Fibroblast of lung (primary cell): ENCODE results near the gene FHOD3. TPM values are rescaled to one million over a fixed set of nuclear protein-coding genes. Genes with fewer than 3 reads are reported as not detected.
A peak's percentile ranks its signal among the peaks of the same experiment; 100 is the strongest.

Experiments
- DNase-seq, 2 donors: peaks; one replicate each; pipeline versions ENCODE4 v3.0.0 to v3.0.0-alpha.2; 2010; ENCODE audit warnings: low read depth in 2 of 2
- H2AFZ ChIP-seq: 2 replicates; pipeline ENCODE4 v1.5.1; 2012; ENCODE audit warnings: low read length, control low read depth, inconsistent platforms
- H3K27ac ChIP-seq: 2 replicates; pipeline ENCODE4 v1.5.1; 2011; ENCODE audit warnings: low read length, control low read depth; ENCODE audit not compliant: insufficient read depth
- H3K27me3 ChIP-seq: 2 replicates; pipeline ENCODE4 v1.5.1; 2011; ENCODE audit warnings: mild to moderate bottlenecking, low read length; ENCODE audit not compliant: control insufficient read depth, insufficient read depth
- H3K36me3 ChIP-seq: 2 replicates; pipeline ENCODE4 v1.5.1; 2011; ENCODE audit warnings: low read length; ENCODE audit not compliant: control insufficient read depth, insufficient read depth
- H3K4me1 ChIP-seq: 2 replicates; pipeline ENCODE4 v1.5.1; 2011; ENCODE audit warnings: low read length; ENCODE audit not compliant: control insufficient read depth, insufficient read depth; ENCODE audit errors: extremely low read depth
- H3K4me2 ChIP-seq: 2 replicates; pipeline ENCODE4 v1.5.1; 2011; ENCODE audit warnings: low read length, control low read depth; ENCODE audit not compliant: insufficient read depth; ENCODE audit errors: extremely low read depth
- H3K4me3 ChIP-seq, 4 experiments: fragments of 200-600 bp in 1 of 4; sonication (generic) in 1 of 4; replicated peaks in 1 of 4; 2 replicates each; pipeline ENCODE4 v1.5.1; 2011 to 2016; ENCODE audit warnings: low read length in 4 of 4, low read depth in 3 of 4, mild to moderate bottlenecking in 3 of 4, control low read depth in 2 of 4, inconsistent platforms in 1 of 4, mixed read lengths in 1 of 4; ENCODE audit not compliant: insufficient read depth in 1 of 4; ENCODE audit errors: control extremely low read depth in 1 of 4
- H3K79me2 ChIP-seq: 2 replicates; pipeline ENCODE4 v1.5.1; 2012; ENCODE audit warnings: mild to moderate bottlenecking, low read length, inconsistent platforms; ENCODE audit not compliant: control insufficient read depth, insufficient read depth
- H3K9ac ChIP-seq: 2 replicates; pipeline ENCODE4 v1.5.1; 2011; ENCODE audit warnings: mild to moderate bottlenecking, low read length, control low read depth; ENCODE audit not compliant: insufficient read depth
- H3K9me3 ChIP-seq: 2 replicates; pipeline ENCODE4 v1.5.1; 2012; ENCODE audit warnings: low read depth, low read length; ENCODE audit not compliant: control insufficient read depth, insufficient read depth
- H4K20me1 ChIP-seq: 2 replicates; pipeline ENCODE4 v1.5.1; 2011; ENCODE audit warnings: low read length; ENCODE audit not compliant: control insufficient read depth, insufficient read depth; ENCODE audit errors: extremely low read depth
- EZH2 ChIP-seq: IDR thresholded peaks from 2 replicates; pipeline ENCODE4 v1.5.1; 2012; ENCODE audit warnings: low read length, control low read depth, mild to moderate bottlenecking; ENCODE audit errors: missing control alignments
- polyA plus RNA-seq, 2 donors: library from polyadenylated mRNA; depleted of rRNA in 1 of 2; stranded (reverse) in 1 of 2; unstranded in 1 of 2; fragments of >200 nt; gene quantifications; 2 replicates each; pipeline ENCODE4 v1.2.1, GENCODE V29; 2011 to 2012; ENCODE audit warnings: missing spikeins in 1 of 2
- total RNA-seq: library from RNA; depleted of rRNA; stranded (reverse); fragments of >200 nt; gene quantifications from 2 replicates; pipeline ENCODE4 v1.2.1, GENCODE V29; 2014
- TF ChIP-seq, protein P1 (sequence below), 2 donors: IDR thresholded peaks in 1 of 2; conservative IDR thresholded peaks in 1 of 2; 1 replicate in 1 of 2; 2 replicates in 1 of 2; pipeline ENCODE4 v1.5.1; 2011 to 2012; ENCODE audit warnings: low read length in 2 of 2, control low read depth in 1 of 2, inconsistent platforms in 1 of 2, low read depth in 1 of 2, mild to moderate bottlenecking in 1 of 2

Gene FHOD3
- total and polyA plus RNA-seq, 2 donors (not counting 1 experiment from before 2014, with no cell fraction given): 16.1 to 28.2 TPM

DNA sequence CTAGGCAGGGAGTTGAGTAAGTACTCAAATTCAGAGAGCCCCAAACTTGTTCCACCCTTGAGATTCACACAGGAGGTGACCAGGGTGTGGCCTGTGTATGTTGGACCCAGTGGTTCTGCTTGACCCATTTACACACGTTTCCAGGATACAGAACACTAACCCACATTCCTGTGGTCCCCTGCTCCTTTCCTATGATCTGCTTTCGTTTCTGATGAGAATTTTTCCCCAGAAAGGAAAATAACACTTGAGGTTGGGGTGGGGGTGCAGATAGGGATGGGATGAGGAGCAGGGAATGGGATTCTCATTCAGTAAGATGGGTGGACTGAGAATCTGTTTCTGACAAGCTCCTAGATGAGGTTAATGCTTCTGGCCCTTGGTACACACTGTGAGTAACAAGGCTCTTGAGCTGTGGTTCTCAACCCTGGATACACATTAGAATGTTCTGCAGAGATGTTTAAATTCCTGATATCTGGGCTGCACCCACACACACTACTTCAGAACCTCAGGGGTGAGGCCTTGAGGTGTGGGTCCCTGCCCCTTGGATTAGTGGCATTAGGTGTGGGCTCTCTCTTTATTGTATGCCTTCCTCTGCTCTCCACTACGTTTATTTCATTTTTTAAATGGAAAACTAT is 472.9 kb downstream of the FHOD3 start:
- H3K9ac ChIP-seq: no peak overlapping the region
- no peak overlapping the region for H3K4me3 ChIP-seq
- TF ChIP-seq, protein P1, sequence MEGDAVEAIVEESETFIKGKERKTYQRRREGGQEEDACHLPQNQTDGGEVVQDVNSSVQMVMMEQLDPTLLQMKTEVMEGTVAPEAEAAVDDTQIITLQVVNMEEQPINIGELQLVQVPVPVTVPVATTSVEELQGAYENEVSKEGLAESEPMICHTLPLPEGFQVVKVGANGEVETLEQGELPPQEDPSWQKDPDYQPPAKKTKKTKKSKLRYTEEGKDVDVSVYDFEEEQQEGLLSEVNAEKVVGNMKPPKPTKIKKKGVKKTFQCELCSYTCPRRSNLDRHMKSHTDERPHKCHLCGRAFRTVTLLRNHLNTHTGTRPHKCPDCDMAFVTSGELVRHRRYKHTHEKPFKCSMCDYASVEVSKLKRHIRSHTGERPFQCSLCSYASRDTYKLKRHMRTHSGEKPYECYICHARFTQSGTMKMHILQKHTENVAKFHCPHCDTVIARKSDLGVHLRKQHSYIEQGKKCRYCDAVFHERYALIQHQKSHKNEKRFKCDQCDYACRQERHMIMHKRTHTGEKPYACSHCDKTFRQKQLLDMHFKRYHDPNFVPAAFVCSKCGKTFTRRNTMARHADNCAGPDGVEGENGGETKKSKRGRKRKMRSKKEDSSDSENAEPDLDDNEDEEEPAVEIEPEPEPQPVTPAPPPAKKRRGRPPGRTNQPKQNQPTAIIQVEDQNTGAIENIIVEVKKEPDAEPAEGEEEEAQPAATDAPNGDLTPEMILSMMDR (conservative IDR thresholded peaks at IDR 0.05 in 1 of 2, IDR thresholded peaks at IDR 0.05 in 1 of 2; ENCODE audit: low read depth in 1 of 2, low read length in 2 of 2): no peak
- no peak for TF ChIP-seq EZH2
- H3K79me2 ChIP-seq: no peaks in the 10 kb centered on the region
- no peaks in the 10 kb centered on the region for H3K27me3 ChIP-seq
- H3K4me2 ChIP-seq: no peak overlapping the region
- H4K20me1 ChIP-seq: no peaks in the 10 kb centered on the region
- H3K9me3 ChIP-seq: no peaks in the 10 kb centered on the region
- DNase-seq: peak in 1 of 2 donors; percentile 22
- no peaks in the 10 kb centered on the region for H3K36me3 ChIP-seq
- no peaks in the 10 kb centered on the region for H3K4me1 ChIP-seq
- no peak overlapping the region for H3K27ac ChIP-seq
- H2AFZ ChIP-seq: no peak overlapping the region

DNA sequence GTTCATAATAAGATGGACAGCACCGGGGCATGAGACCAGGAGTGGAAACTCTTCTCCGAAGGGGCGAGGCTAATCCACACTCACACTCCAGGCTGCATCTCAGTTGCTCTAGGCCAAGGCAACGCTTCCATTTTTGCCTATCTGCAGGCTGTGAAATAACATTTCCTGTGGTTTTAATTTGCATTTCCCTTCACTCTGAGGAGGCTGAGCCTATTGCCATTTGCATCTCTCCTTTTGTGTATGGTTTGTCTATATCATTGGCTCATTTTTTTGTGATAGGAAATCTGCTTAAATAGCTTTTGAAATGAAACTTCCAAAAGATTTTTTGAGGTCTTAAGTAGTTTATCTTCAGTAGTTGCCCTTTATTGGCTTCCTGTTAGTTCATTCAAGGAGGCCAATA is 473.7 kb downstream of the FHOD3 start:
- no peak for DNase-seq
- Histone ChIP-seq H3K9me3 (no peaks in the 10 kb centered on the region), H3K79me2 (no peaks in the 10 kb centered on the region)

DNA sequence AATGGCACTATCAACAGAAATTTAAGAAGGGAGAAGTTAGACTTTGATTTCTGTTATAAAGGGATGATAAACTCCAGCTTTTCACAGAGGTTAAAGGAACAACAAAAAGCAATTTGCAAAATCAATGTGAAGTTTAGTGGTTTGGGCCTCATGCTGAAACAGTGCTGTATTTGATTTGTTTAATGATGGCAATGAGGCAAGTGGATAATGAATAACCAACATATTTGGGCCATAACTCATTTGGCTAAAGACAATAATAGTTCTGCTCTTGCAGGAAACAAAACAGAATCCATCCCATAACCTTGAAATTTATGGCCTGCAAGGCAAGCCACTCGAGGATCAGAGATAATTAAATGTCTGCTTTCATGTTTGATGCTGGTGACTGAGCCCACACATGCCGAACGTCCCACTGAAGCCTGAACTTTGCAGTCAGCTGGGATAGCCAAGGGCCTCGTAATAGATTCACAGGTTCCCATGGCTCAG is 474.8 kb downstream of the FHOD3 start:
- no peaks in the 10 kb centered on the region for H3K4me1 ChIP-seq
- peak in 1 of 2 donors; percentile 58 for DNase-seq
- no peaks in the 10 kb centered on the region for H3K27me3 ChIP-seq
- no peak for TF ChIP-seq EZH2
- TF ChIP-seq, protein P1 (conservative IDR thresholded peaks at IDR 0.05 in 1 of 2, IDR thresholded peaks at IDR 0.05 in 1 of 2; ENCODE audit: low read depth in 1 of 2, low read length in 2 of 2): no peak
- H2AFZ ChIP-seq: no peak overlapping the region
- H3K9ac ChIP-seq: no peak overlapping the region
- H4K20me1 ChIP-seq: no peaks in the 10 kb centered on the region
- no peak overlapping the region for H3K4me2 ChIP-seq
- H3K9me3 ChIP-seq: no peaks in the 10 kb centered on the region
- H3K4me3 ChIP-seq: no peak overlapping the region
- no peaks in the 10 kb centered on the region for H3K79me2 ChIP-seq
- H3K36me3 ChIP-seq: no peaks in the 10 kb centered on the region
- H3K27ac ChIP-seq: no peak overlapping the region

More for the DNA sequence above, 473.7 kb downstream of the FHOD3 start:
- Histone ChIP-seq H3K36me3 (no peaks in the 10 kb centered on the region), H3K4me3 (no peak overlapping the region), H3K4me2 (no peak overlapping the region), H4K20me1 (no peaks in the 10 kb centered on the region), H3K9ac (no peak overlapping the region), H2AFZ (no peak overlapping the region), H3K4me1 (no peaks in the 10 kb centered on the region), H3K27ac (no peak overlapping the region), H3K27me3 (no peaks in the 10 kb centered on the region)
- TF ChIP-seq, protein P1 (conservative IDR thresholded peaks at IDR 0.05 in 1 of 2, IDR thresholded peaks at IDR 0.05 in 1 of 2; ENCODE audit: low read depth in 1 of 2, low read length in 2 of 2): no peak
